Peyer's patch (tissue), 4 donors: Measurements from ENCODE around the gene COIL. TPM values are rescaled to one million over a fixed set of nuclear protein-coding genes. Genes with fewer than 3 reads are reported as not detected.

Source experiments
- DNase-seq, 3 donors: peaks; one replicate each; pipeline ENCODE4 v3.0.0-alpha.2; 2017 to 2019
- H3K27ac ChIP-seq, 4 donors: fragments of 200-600 bp; sonication (generic); one replicate each; pipeline ENCODE4 v1.5.1; 2016 to 2019
- H3K27me3 ChIP-seq, 2 donors: fragments of 200-600 bp; sonication (generic); one replicate each; pipeline ENCODE4 v1.5.1; 2019
- H3K36me3 ChIP-seq, 3 donors: fragments of 200-600 bp; sonication (generic); one replicate each; pipeline ENCODE4 v1.5.1; 2016 to 2019
- H3K4me1 ChIP-seq, 4 donors: fragments of 200-600 bp; sonication (generic); one replicate each; pipeline ENCODE4 v1.5.1; 2016 to 2019
- H3K4me3 ChIP-seq, 4 donors: fragments of 200-600 bp; sonication (generic); 1 replicate in 3 of 4; 2 replicates in 1 of 4; pipeline ENCODE4 v1.5.1; 2016 to 2019; ENCODE audit warnings: mild to moderate bottlenecking in 1 of 4
- H3K9me3 ChIP-seq, 4 donors: fragments of 200-600 bp; sonication (generic); one replicate each; pipeline ENCODE4 v1.5.1; 2016 to 2019; ENCODE audit warnings: mild to moderate bottlenecking in 1 of 4
- CTCF ChIP-seq, 6 experiments: fragments of 450-650 bp in 4 of 6; fragments of 200-600 bp in 2 of 6; sonication (generic) in 1 of 6; IDR thresholded peaks; one replicate each; pipeline ENCODE4 v1.5.1; 2017 to 2019; ENCODE audit warnings: antibody characterized with exemption in 6 of 6, mild to moderate bottlenecking in 3 of 6, moderate library complexity in 1 of 6
- POLR2A ChIP-seq, 2 donors: fragments of 450-650 bp; IDR thresholded peaks; one replicate each; pipeline ENCODE4 v1.5.1; 2017; ENCODE audit warnings: antibody characterized with exemption in 2 of 2, mild to moderate bottlenecking in 2 of 2, moderate library complexity in 2 of 2
- total RNA-seq, 4 donors: library from RNA; depleted of rRNA; stranded (reverse); fragments of >200 nt; gene quantifications; one replicate each; pipeline ENCODE4 v1.1.0, GENCODE V29; 2016

COIL gene
- total RNA-seq, 4 donors from 2014 or later, result 8.6 to 20.6 (median 12.5) TPM

GRCh38 chr17:56909742-56910508 lies 50.9 kb downstream of the COIL start:
- H3K27me3 ChIP-seq, result no peaks in the 10 kb centered on the region
- peaks cover 0 to 30% (median 0%) of the 10 kb centered on the region in 3 donors for H3K36me3 ChIP-seq
- peaks cover 0 to 41% (median 23%) of the 10 kb centered on the region in 4 donors for H3K4me1 ChIP-seq
- H3K4me3 ChIP-seq, result peak overlapping the region in 1 of 4 donors; percentile 20
- TF ChIP-seq POLR2A (IDR thresholded peaks at IDR 0.05) (no peak), CTCF (IDR thresholded peaks at IDR 0.05) (no peak)
- peak in 2 of 3 donors; percentile 59 to 64 for DNase-seq
- peak overlapping the region; percentile 30 to 59 (median 44) for H3K27ac ChIP-seq
- H3K9me3 ChIP-seq, result no peaks in the 10 kb centered on the region

DNA sequence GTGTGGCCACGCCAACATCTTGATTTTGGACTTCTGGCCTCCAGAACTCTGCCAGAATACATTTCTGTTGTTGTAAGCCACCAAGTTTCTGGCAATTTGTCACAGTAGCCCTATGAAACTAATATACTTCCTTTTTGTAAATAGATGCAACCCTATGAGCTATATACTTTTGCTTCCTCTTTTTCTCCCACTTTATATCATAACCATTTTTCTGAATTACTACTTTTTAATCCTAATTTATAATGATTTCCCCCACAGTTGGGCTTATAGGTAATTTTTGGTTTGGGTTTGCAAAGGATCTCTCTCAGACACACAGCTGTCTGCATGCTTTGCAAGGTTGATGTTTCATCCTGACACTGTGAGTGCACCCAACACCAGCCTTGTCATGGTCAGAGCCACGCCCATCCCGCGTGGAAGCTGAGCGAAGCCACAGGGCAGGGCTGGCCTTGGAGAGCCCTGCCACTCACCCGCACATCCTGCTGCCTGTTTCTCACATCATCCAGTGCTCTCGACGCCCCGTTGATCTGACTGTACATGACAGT lies 52.8 kb downstream of the COIL start:
- Histone ChIP-seq H3K4me3 (no peak overlapping the region), H3K36me3 (peaks cover 0 to 49% (median 0%) of the 10 kb centered on the region in 3 donors), H3K9me3 (no peaks in the 10 kb centered on the region), H3K4me1 (peaks cover 0 to 38% (median 23%) of the 10 kb centered on the region in 4 donors), H3K27ac (peak overlapping the region in 3 of 4 donors; percentile 2 to 68 (median 5)), H3K27me3 (no peaks in the 10 kb centered on the region)
- TF ChIP-seq CTCF (IDR thresholded peaks at IDR 0.05) (no peak), POLR2A (IDR thresholded peaks at IDR 0.05) (no peak)
- DNase-seq, result peak; percentile 75 to 91 (median 91)

- H3K36me3 ChIP-seq, result peaks cover 0 to 94% (median 0%) of the 10 kb centered on the region in 3 donors
- DNase-seq, result no peak
- H3K27ac ChIP-seq, result no peak overlapping the region
- no peaks in the 10 kb centered on the region for H3K27me3 ChIP-seq
- no peaks in the 10 kb centered on the region for H3K9me3 ChIP-seq
- H3K4me1 ChIP-seq, result peaks cover 0 to 9% (median 2%) of the 10 kb centered on the region in 4 donors
- TF ChIP-seq CTCF (IDR thresholded peaks at IDR 0.05) (no peak), POLR2A (IDR thresholded peaks at IDR 0.05) (no peak)
- H3K4me3 ChIP-seq, result no peak overlapping the region
Observed at GRCh38 chr17:56903560-56903959, 57.3 kb downstream of the COIL start.

DNA sequence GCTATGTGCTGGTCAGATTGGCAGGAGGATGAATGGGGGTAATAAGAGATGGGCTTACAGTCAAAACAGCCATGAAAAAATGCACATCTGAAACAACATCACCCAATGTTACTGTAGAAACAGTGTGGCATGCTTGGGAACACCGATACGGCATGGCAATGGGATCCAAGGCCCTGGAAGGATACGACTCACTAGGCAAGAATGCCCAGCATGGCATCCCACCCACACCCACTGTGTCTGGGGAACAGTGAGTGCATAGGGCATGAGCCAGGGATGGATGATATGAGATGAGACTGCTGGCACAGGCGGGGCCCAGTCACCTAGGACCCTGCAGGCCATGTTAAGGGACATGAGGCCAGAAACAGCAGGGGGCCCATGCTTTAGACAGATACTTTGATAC lies 58.5 kb downstream of the COIL start:
- no peaks in the 10 kb centered on the region for H3K9me3 ChIP-seq
- peaks cover 0 to 11% (median 3%) of the 10 kb centered on the region in 4 donors for H3K4me1 ChIP-seq
- no peak for DNase-seq
- no peak overlapping the region for H3K4me3 ChIP-seq
- no peak for TF ChIP-seq POLR2A (IDR thresholded peaks at IDR 0.05)
- no peak for TF ChIP-seq CTCF (IDR thresholded peaks at IDR 0.05)
- H3K36me3 ChIP-seq, result peaks cover 0 to 100% (median 0%) of the 10 kb centered on the region in 3 donors
- no peak overlapping the region for H3K27ac ChIP-seq
- H3K27me3 ChIP-seq, result no peaks in the 10 kb centered on the region

DNA sequence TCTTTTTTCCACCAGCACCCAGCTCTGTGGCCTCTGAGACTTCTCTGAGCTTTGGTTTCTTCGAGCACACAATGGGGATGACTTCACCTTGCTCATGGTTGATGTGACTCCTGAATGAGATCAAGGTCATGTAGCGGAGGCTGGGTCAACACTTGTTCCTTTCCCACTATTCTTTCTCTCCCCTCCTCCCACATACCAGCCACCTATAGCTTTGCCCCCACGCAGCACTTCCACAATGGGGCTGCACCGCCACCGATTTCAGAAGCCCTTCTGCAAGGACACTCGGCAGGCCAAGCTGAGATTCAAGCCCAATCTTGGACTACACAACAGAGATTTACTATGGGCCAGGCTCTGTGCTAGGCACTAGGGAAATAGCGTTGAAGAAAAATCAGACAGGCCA lies 61.4 kb downstream of the COIL start:
- no peak overlapping the region for H3K4me3 ChIP-seq
- H3K36me3 ChIP-seq, result peaks cover 0 to 100% (median 0%) of the 10 kb centered on the region in 3 donors

More for the DNA sequence above, 61.4 kb downstream of the COIL start:
- Histone ChIP-seq H3K9me3 (no peaks in the 10 kb centered on the region), H3K4me1 (peaks cover 0 to 12% (median 4%) of the 10 kb centered on the region in 4 donors), H3K27me3 (no peaks in the 10 kb centered on the region), H3K27ac (no peak overlapping the region)
- DNase-seq, result no peak
- TF ChIP-seq POLR2A (IDR thresholded peaks at IDR 0.05) (no peak), CTCF (IDR thresholded peaks at IDR 0.05) (no peak)
